ENCODE measurements around the gene NUDT16L1. TPM values are rescaled to one million over a fixed set of nuclear protein-coding genes. Genes with fewer than 3 reads are reported as not detected.

The NUDT16L1 gene
- total RNA-seq, 1 donor from 2014 or later: 20.4 TPM

DNA sequence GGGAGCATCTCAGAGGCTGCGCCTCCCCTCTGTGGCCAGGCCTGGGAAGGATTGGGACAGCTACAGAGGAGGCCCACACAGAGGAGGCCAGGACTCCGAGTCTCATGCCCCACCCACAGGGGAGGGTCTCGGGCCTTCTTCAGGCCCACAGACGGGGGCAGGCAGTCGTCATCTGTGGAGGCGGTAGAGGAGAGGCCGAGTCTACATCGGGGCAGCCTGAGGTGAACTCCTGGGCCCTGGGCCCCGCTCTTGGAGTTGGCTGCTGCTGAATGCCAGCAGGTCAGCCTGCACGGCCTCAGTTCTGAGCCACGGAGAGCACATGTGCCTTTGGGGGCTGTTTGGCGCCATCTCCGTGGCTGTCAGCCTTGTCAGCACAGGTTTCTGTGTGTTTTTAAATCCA, 8.1 kb upstream of the NUDT16L1 start:
- TF ChIP-seq, protein P1, sequence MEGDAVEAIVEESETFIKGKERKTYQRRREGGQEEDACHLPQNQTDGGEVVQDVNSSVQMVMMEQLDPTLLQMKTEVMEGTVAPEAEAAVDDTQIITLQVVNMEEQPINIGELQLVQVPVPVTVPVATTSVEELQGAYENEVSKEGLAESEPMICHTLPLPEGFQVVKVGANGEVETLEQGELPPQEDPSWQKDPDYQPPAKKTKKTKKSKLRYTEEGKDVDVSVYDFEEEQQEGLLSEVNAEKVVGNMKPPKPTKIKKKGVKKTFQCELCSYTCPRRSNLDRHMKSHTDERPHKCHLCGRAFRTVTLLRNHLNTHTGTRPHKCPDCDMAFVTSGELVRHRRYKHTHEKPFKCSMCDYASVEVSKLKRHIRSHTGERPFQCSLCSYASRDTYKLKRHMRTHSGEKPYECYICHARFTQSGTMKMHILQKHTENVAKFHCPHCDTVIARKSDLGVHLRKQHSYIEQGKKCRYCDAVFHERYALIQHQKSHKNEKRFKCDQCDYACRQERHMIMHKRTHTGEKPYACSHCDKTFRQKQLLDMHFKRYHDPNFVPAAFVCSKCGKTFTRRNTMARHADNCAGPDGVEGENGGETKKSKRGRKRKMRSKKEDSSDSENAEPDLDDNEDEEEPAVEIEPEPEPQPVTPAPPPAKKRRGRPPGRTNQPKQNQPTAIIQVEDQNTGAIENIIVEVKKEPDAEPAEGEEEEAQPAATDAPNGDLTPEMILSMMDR (IDR thresholded peaks at IDR 0.05): no peak
- H3K4me1 Mint-ChIP-seq (ENCODE audit: low read depth): no peaks in the 10 kb centered on the region
- peaks cover 6% of the 10 kb centered on the region for H3K36me3 Mint-ChIP-seq (ENCODE audit: low read depth)
- H3K27me3 Mint-ChIP-seq (ENCODE audit: low read depth): no peaks in the 10 kb centered on the region
- DNase-seq (ENCODE audit: low spot score): no peak
- H3K4me3 Mint-ChIP-seq (ENCODE audit: unreplicated experiment): no peak overlapping the region
- H3K27ac Mint-ChIP-seq (ENCODE audit: unreplicated experiment): no peak overlapping the region
- H3K9me3 Mint-ChIP-seq (ENCODE audit: low read depth): no peaks in the 10 kb centered on the region

DNA sequence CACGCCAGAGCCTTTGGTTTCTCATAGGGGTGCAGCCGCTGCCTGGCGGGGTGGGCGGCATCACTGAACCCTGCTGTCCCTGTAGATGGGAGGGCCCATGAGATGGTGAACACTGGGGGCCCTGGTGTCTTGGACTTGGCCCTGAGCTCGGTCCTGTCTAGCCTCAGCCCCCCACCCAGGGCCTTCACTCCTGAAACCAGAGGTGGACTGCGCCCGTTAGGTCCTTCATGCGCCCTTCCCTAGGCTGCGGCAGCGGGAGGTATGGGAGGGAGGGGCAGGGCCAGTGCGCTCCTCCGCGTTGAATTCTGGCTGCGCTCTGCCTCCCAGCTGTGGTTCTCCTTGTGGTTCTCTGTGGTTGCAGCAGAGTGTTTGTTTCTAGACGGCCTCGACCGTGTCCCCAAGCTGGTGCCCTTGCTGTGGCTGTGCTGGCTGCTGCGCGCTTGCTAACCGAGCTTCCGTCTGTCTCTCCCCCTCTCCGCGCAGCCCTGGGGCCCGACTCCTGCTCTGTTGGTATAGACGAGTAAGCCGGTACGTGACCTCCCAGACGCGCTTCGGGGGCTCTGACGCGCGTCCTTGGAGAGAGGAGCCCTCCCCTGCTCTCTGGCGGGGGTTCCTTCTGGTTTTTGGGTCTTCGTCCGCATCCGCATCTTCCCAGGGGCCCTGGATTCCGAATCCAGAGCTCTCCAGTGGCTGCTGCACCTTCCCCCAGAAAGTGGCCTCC, 7.4 kb upstream of the NUDT16L1 start:
- peak; percentile 92 for DNase-seq (ENCODE audit: low spot score)
- Mint-ChIP-seq H3K36me3 (ENCODE audit: low read depth) (peaks cover 7% of the 10 kb centered on the region), H3K27ac (ENCODE audit: unreplicated experiment) (no peak overlapping the region), H3K9me3 (ENCODE audit: low read depth) (no peaks in the 10 kb centered on the region), H3K4me1 (ENCODE audit: low read depth) (no peaks in the 10 kb centered on the region), H3K27me3 (ENCODE audit: low read depth) (no peaks in the 10 kb centered on the region), H3K4me3 (ENCODE audit: unreplicated experiment) (no peak overlapping the region)
- TF ChIP-seq, protein P1 (IDR thresholded peaks at IDR 0.05): no peak

DNA sequence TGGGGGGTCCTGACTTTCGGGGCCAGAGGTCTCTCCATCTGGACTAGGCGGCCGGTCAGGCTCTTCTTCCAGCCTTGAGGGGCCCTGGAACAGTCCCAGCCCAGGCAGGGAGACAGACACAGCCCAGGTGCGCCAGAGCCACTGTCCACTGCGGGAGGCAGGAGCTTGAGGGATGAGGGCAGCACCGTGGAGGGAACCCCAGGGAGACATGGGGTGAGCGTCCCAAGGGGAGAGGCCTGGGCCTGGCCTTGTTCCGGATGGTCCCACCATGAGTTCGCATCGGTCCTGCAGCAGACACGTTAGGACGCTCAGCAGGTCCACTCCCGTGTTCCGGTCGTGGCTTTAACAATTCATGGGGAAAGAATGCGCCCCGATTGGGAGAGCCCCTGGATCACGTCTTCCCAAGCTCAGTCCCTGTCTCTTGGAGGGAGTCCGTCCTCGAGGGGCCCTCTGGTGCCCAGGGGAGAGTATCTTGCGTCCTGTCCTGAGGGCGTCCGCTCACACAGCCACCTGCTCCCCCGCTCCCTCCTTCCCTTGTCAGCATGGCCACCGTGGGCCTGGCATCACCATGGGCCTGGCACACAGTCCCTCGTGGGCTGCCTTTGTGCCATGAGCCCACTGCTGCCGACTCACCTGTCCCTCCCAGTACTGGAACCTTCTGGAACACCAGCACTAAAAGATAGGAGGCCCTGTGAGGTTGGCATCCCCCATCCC, 6.7 kb upstream of the NUDT16L1 start:
- Mint-ChIP-seq H3K27ac (ENCODE audit: unreplicated experiment) (no peak overlapping the region), H3K4me1 (ENCODE audit: low read depth) (no peaks in the 10 kb centered on the region), H3K4me3 (ENCODE audit: unreplicated experiment) (no peak overlapping the region), H3K27me3 (ENCODE audit: low read depth) (no peaks in the 10 kb centered on the region), H3K9me3 (ENCODE audit: low read depth) (no peaks in the 10 kb centered on the region), H3K36me3 (ENCODE audit: low read depth) (peaks cover 7% of the 10 kb centered on the region)
- peak; percentile 92 for DNase-seq (ENCODE audit: low spot score)
- TF ChIP-seq, protein P1 (IDR thresholded peaks at IDR 0.05): no peak

DNA sequence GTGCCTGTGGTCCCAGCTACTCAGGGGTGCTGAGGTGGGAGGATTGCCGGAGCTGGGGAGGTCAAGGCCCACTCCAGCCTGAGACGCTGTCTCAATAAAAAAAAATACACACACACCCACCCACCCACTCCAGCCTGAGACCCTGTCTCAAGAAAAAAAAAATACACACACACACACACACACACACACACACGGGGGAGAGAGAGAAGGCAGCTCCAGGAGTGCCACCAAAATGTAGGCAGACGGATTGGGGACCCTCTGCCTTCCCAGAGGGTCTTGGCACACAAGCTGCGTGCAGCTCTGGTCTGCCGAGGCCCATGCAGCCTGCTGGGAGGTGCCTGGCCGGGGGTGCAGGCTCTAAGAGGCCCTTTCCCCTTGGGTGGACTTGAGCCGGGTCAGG, 5.9 kb upstream of the NUDT16L1 start:
- Mint-ChIP-seq H3K4me3 (ENCODE audit: unreplicated experiment) (no peak overlapping the region), H3K36me3 (ENCODE audit: low read depth) (peaks cover 7% of the 10 kb centered on the region), H3K4me1 (ENCODE audit: low read depth) (peaks cover 3% of the 10 kb centered on the region), H3K27ac (ENCODE audit: unreplicated experiment) (no peak overlapping the region), H3K9me3 (ENCODE audit: low read depth) (no peaks in the 10 kb centered on the region), H3K27me3 (ENCODE audit: low read depth) (no peaks in the 10 kb centered on the region)
- TF ChIP-seq, protein P1 (IDR thresholded peaks at IDR 0.05): no peak
- DNase-seq (ENCODE audit: low spot score): no peak

DNA sequence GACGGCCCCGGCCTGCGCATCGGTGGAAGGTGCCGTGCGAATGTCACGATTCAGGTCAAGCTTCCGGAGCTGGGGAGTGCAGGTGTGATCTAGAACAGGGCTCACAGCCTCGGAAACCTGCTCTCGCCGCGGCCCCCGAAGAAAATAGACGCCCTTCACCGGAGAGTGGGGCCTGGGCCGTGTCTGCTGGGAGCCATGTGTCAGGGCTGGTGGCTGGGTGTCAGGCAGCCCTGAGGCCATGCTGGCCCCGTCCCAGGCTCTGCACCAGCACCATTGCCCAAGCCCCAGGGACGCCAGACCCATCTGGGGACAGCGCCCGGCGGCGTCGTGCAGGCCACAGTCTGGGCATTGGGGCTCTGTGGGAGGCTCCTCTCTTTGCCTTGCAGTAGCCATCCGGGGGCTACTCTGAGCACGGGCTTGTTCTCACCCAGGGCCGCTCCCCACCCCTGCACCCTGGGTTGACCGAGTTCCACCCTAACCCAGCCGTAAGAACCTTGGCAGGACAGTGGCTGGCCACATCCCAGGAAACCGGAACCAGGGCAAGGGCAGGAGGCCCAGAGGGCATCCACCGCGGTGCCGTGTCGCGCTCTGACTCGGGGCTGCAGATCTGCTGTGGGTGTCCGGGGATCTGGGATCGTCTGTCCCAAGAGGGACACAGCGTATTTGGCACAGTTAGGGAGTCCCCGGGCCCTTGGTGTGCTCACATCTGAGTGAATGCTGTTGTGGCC, 5.3 kb upstream of the NUDT16L1 start:
- Mint-ChIP-seq H3K27me3 (ENCODE audit: low read depth) (no peaks in the 10 kb centered on the region), H3K4me1 (ENCODE audit: low read depth) (peaks cover 10% of the 10 kb centered on the region), H3K36me3 (ENCODE audit: low read depth) (peaks cover 7% of the 10 kb centered on the region), H3K4me3 (ENCODE audit: unreplicated experiment) (no peak overlapping the region), H3K27ac (ENCODE audit: unreplicated experiment) (no peak overlapping the region), H3K9me3 (ENCODE audit: low read depth) (no peaks in the 10 kb centered on the region)
- TF ChIP-seq, protein P1 (IDR thresholded peaks at IDR 0.05): no peak
- peak; percentile 90 for DNase-seq (ENCODE audit: low spot score)
